Gastrocnemius medialis (tissue), 4 donors: ENCODE data around the gene TMPRSS13.

ENCODE experiments used
- CTCF ChIP-seq, 5 experiments: fragments of 450-650 bp in 3 of 5; fragments of 200-600 bp in 2 of 5; sonication (generic) in 2 of 5; IDR thresholded peaks in 4 of 5; conservative IDR thresholded peaks in 1 of 5; 1 replicate in 4 of 5; 2 replicates in 1 of 5; pipeline ENCODE4 v1.5.1; 2016 to 2019; ENCODE audit warnings: antibody characterized with exemption in 5 of 5, mild to moderate bottlenecking in 3 of 5, moderate library complexity in 3 of 5
- POLR2A ChIP-seq, 2 donors: fragments of 450-650 bp; IDR thresholded peaks; one replicate each; pipeline ENCODE4 v1.6.1; 2017; ENCODE audit warnings: antibody characterized with exemption in 2 of 2, mild to moderate bottlenecking in 2 of 2, moderate library complexity in 2 of 2

GRCh38 chr11:117908109-117908895 is 20.9 kb downstream of the TMPRSS13 start:
- TF ChIP-seq CTCF (IDR thresholded peaks at IDR 0.05 in 4 of 5, conservative IDR thresholded peaks at IDR 0.05 in 1 of 5) (no peak), POLR2A (IDR thresholded peaks at IDR 0.05) (no peak)
